Breast epithelium (tissue), 4 donors: Measurements from ENCODE around the gene DYNLRB2. TPM values are rescaled to one million over a fixed set of nuclear protein-coding genes. Genes with fewer than 3 reads are reported as not detected.

Experiments
- DNase-seq, 2 donors: peaks; one replicate each; pipeline ENCODE4 v3.0.0-alpha.2; 2019; ENCODE audit warnings: low spot score in 2 of 2
- H3K27ac ChIP-seq, 2 donors: fragments of 200-600 bp; sonication (generic) in 1 of 2; one replicate each; pipeline ENCODE4 v1.5.1; 2016 to 2019; ENCODE audit warnings: mild to moderate bottlenecking in 1 of 2
- H3K27me3 ChIP-seq, 2 donors: fragments of 200-600 bp; sonication (generic) in 1 of 2; one replicate each; pipeline versions ENCODE4 v1.5.1 to v1.6.0; 2017 to 2019; ENCODE audit warnings: control low read depth in 1 of 2, mild to moderate bottlenecking in 1 of 2
- H3K36me3 ChIP-seq: fragments of 200-600 bp; one replicate; pipeline ENCODE4 v1.5.1; 2019
- H3K4me1 ChIP-seq, 2 donors: fragments of 200-600 bp; sonication (generic); one replicate each; pipeline ENCODE4 v1.5.1; 2016 to 2019; ENCODE audit warnings: control low read depth in 1 of 2
- H3K4me3 ChIP-seq, 3 donors: fragments of 200-600 bp; sonication (generic); 1 replicate in 2 of 3; 2 replicates in 1 of 3; pipeline ENCODE4 v1.5.1; 2016 to 2019; ENCODE audit warnings: mild to moderate bottlenecking in 3 of 3, moderate library complexity in 2 of 3
- H3K9me3 ChIP-seq, 2 donors: fragments of 200-600 bp; sonication (generic) in 1 of 2; one replicate each; pipeline ENCODE4 v1.5.1; 2016 to 2019; ENCODE audit warnings: control low read depth in 1 of 2
- POLR2A ChIP-seq: fragments of 450-650 bp; IDR thresholded peaks from one replicate; pipeline ENCODE4 v1.6.1; 2016; ENCODE audit warnings: antibody characterized with exemption, mild to moderate bottlenecking, moderate library complexity
- POLR2AphosphoS5 ChIP-seq, 3 donors: sonication (generic); formaldehyde crosslinking; IDR thresholded peaks; one replicate each; pipeline ENCODE4 v1.6.1; 2017; ENCODE audit warnings: antibody characterized with exemption in 3 of 3
- intact Hi-C: fragments of 100-400 bp; cut with DNase I; formaldehyde crosslinking; loops from one replicate; pipeline ENCODE4 v1.15.1; 2023; ENCODE audit warnings: low total_unique reads
- total RNA-seq, 3 donors: library from RNA; depleted of rRNA; stranded (reverse); fragments of >200 nt; gene quantifications; one replicate each; pipeline ENCODE4 v1.1.0, GENCODE V29; 2016
- TF ChIP-seq, protein P1 (sequence below), 3 donors: fragments of 450-650 bp; IDR thresholded peaks; one replicate each; pipeline ENCODE4 v1.5.1; 2016 to 2017; ENCODE audit warnings: antibody characterized with exemption in 3 of 3, mild to moderate bottlenecking in 3 of 3, moderate library complexity in 3 of 3

DYNLRB2 gene
- total RNA-seq, 3 donors from 2014 or later, result 1.9 to 8.5 (median 4.6) TPM

DNA sequence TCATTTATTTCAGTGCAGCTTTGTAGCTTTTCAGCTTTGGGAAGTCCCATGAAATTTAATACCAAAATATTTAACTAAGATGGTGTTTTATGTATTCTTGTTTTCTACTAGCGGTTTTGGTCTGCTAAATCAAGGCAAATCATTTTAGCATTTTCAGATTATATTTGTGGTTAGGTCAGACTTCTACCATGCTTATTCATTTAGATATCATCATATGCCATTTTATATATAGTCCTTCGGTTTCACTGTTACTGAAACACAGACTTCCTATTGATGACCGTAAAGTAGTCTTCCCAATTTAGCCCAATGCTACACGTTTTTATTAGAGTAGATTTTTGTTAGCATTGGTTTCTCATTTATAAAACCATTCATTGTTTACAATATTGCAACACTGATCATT, 5.5 kb downstream of the DYNLRB2 start:
- H3K27me3 ChIP-seq, result no peaks in the 10 kb centered on the region
- H3K9me3 ChIP-seq, result no peaks in the 10 kb centered on the region
- intact Hi-C loops, result no loop called here
- no peak for DNase-seq
- no peaks in the 10 kb centered on the region for H3K36me3 ChIP-seq
- no peak overlapping the region for H3K4me3 ChIP-seq
- no peaks in the 10 kb centered on the region for H3K4me1 ChIP-seq
- no peak overlapping the region for H3K27ac ChIP-seq
- TF ChIP-seq POLR2AphosphoS5 (IDR thresholded peaks at IDR 0.05), result no peak

DNA sequence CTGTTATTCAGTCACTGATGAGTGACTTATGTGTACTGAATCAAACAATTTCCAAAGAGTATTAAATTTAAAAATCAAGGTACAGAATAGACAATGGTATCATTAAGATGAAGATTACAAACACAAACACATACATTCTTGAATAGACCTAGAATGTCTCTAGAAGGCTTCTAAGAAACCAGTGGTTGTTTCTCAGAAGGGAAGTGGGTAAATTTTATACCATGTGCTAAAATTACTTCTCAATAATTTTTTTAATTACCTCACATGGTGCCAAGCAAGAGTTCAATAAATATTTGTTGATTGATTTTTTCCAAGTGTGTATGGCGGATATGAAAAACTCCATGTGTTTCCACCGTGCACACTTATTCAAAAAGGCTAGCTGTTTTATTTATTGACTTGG, 6.4 kb downstream of the DYNLRB2 start:
- intact Hi-C loops, result no loop called here
- H3K9me3 ChIP-seq, result no peaks in the 10 kb centered on the region
- no peaks in the 10 kb centered on the region for H3K4me1 ChIP-seq
- no peak for DNase-seq
- TF ChIP-seq POLR2A (no peak), POLR2AphosphoS5 (IDR thresholded peaks at IDR 0.05) (no peak)
- TF ChIP-seq, protein P1, sequence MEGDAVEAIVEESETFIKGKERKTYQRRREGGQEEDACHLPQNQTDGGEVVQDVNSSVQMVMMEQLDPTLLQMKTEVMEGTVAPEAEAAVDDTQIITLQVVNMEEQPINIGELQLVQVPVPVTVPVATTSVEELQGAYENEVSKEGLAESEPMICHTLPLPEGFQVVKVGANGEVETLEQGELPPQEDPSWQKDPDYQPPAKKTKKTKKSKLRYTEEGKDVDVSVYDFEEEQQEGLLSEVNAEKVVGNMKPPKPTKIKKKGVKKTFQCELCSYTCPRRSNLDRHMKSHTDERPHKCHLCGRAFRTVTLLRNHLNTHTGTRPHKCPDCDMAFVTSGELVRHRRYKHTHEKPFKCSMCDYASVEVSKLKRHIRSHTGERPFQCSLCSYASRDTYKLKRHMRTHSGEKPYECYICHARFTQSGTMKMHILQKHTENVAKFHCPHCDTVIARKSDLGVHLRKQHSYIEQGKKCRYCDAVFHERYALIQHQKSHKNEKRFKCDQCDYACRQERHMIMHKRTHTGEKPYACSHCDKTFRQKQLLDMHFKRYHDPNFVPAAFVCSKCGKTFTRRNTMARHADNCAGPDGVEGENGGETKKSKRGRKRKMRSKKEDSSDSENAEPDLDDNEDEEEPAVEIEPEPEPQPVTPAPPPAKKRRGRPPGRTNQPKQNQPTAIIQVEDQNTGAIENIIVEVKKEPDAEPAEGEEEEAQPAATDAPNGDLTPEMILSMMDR (IDR thresholded peaks at IDR 0.05), result no peak
- H3K27me3 ChIP-seq, result no peaks in the 10 kb centered on the region
- H3K4me3 ChIP-seq, result no peak overlapping the region
- no peak overlapping the region for H3K27ac ChIP-seq
- no peaks in the 10 kb centered on the region for H3K36me3 ChIP-seq

- intact Hi-C loops, result no loop called here
Measured at GRCh38 chr16:80552277-80552676, 11.5 kb downstream of the DYNLRB2 start.

DNA sequence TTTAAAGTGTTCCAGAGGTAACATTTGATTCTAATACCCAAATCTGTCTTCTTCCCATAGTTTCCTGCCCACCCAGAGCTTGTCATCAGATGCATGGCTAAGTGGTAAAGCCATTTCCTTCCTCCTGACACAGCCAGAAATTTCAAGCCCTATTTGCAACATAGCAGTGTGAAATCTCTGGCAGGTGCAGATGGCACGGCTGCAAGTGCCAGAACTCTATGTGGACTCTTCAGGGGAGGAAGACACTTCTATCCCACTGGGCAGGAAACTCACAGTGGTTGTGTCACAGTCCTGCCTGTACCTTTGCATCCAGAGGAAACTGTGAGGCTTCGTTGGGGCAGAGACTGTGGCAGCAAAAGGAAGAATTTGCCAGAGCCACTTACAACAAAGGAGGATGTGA, 13.2 kb downstream of the DYNLRB2 start:
- H3K4me3 ChIP-seq, result no peak overlapping the region
- DNase-seq, result no peak
- intact Hi-C loops, result no loop called here
- H3K36me3 ChIP-seq, result no peaks in the 10 kb centered on the region
- no peaks in the 10 kb centered on the region for H3K27me3 ChIP-seq
- H3K9me3 ChIP-seq, result no peaks in the 10 kb centered on the region
- TF ChIP-seq, protein P1 (IDR thresholded peaks at IDR 0.05), result no peak
- TF ChIP-seq POLR2AphosphoS5 (IDR thresholded peaks at IDR 0.05) (no peak), POLR2A (no peak)
- no peaks in the 10 kb centered on the region for H3K4me1 ChIP-seq
- H3K27ac ChIP-seq, result no peak overlapping the region

More at GRCh38 chr16:80552277-80552676, 11.5 kb downstream of the DYNLRB2 start:
- Histone ChIP-seq H3K4me3 (no peak overlapping the region), H3K4me1 (no peaks in the 10 kb centered on the region), H3K27ac (no peak overlapping the region), H3K36me3 (no peaks in the 10 kb centered on the region), H3K27me3 (no peaks in the 10 kb centered on the region), H3K9me3 (no peaks in the 10 kb centered on the region)
- TF ChIP-seq, protein P1 (IDR thresholded peaks at IDR 0.05), result no peak
- no peak for TF ChIP-seq POLR2AphosphoS5 (IDR thresholded peaks at IDR 0.05)
- DNase-seq, result peak in 1 of 2 donors; percentile 30

- no peaks in the 10 kb centered on the region for H3K36me3 ChIP-seq
- intact Hi-C loops, result no loop called here
- H3K9me3 ChIP-seq, result no peaks in the 10 kb centered on the region
- DNase-seq, result no peak
- H3K27ac ChIP-seq, result no peak overlapping the region
- TF ChIP-seq, protein P1 (IDR thresholded peaks at IDR 0.05), result no peak
- no peak for TF ChIP-seq POLR2A
- no peak for TF ChIP-seq POLR2AphosphoS5 (IDR thresholded peaks at IDR 0.05)
- no peak overlapping the region for H3K4me3 ChIP-seq
- H3K27me3 ChIP-seq, result no peaks in the 10 kb centered on the region
- H3K4me1 ChIP-seq, result no peaks in the 10 kb centered on the region
Measured at GRCh38 chr16:80556481-80556880, 15.7 kb downstream of the DYNLRB2 start.

DNA sequence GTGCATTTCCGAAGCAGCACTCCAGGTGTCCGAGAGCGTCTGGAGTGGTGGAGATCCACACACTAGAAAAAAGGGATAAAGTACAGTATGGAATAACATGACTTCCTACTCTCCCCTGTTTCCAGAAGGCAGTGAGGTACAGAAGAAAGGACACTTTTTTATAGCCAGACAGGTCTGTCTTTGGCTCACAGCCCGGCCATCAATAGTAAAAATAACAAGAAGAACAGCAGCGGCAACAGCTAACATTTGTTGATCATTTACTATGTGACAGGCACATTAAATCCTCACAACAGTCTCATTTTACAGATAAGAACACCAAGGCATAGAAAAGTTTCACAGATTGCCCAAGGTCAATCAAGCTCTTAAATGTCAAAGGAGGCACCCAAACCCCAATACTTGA, 16.2 kb downstream of the DYNLRB2 start:
- intact Hi-C loops, result no loop called here
- Histone ChIP-seq H3K36me3 (no peaks in the 10 kb centered on the region), H3K27ac (no peak overlapping the region), H3K4me3 (no peak overlapping the region), H3K27me3 (no peaks in the 10 kb centered on the region), H3K4me1 (no peaks in the 10 kb centered on the region), H3K9me3 (no peaks in the 10 kb centered on the region)
- DNase-seq, result no peak
- TF ChIP-seq POLR2AphosphoS5 (IDR thresholded peaks at IDR 0.05) (no peak), POLR2A (no peak)
- TF ChIP-seq, protein P1 (IDR thresholded peaks at IDR 0.05), result no peak
